Eye (tissue), 1 donor: ENCODE results near the gene LIPK.
A peak's percentile ranks its signal among the peaks of the same experiment; 100 is the strongest.
"Not testable (repeated sequence)": the region's sequence is repeated elsewhere in the genome, so short reads cannot be mapped to it uniquely, and the experiment has no call there.

ENCODE experiments used
- DNase-seq: peaks from one replicate; pipeline ENCODE4 v3.0.0-alpha.2; 2015

LIPK gene

DNA sequence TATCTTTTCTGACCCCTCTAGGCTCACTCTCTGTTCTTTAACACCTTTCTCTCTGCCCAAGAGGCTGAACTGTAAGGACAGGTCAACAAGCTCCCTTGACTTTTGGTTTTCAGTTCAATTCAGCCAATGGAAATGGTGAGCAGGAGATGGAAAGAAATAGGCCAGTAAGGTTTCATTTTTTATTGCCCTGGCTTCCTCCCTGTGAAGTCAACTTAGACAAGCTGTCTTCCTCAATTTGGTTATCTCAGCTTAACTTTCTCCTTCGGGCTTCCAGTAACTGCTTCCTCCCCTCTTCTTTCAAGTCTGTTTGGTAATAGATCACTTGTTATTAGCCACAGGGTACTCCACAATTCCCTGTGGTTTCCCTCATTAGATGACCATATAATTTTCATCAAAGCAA lies 19.7 kb downstream of the LIPK start:
- no peak for DNase-seq

DNA sequence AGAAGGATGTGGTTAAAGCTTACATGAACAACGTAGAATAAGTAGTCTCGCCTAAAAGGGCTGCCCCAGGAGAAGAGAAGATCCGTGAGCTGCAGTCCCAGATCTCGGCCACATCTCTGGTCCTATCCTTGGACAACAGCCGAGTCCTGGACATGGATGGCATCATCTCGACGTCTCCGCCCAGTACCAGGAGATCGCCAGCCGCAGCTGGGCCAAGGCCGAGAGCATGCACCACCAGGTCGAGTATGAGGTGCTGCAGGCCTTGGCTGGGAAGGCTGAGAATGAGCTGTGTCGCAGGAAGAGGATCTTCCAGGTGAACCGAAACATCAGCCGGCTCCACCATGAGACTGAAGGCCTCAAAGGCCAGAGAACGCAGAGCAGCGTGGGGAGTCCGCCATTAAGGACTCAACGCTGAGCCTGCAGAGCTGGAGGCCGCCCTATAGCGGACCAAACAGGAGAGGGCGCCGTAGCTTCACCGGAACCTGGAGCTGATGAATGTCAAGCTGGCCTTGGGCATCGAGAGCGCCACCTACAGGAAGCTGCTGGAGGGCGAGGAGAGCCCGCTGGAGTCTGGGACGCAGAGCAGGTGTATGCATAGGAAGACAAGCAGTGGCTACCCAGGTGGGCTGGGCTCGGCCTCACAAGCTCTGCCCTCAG lies 22.2 kb downstream of the LIPK start:
- no peak for DNase-seq

DNA sequence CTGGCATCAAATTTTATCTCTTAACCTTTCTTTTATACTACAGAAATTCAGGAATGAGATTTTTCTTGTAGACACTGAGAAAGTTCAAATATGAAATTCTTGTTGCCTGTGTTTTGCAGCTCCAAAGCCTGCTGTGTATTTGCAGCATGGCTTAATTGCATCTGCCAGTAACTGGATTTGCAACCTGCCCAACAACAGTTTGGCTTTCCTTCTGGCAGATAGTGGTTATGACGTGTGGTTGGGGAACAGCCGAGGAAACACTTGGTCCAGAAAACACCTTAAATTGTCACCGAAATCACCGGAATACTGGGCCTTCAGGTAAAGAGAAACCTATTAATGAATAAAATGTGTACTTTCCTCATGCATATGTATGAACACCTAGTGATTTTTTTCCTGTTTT lies 24.8 kb downstream of the LIPK start:
- DNase-seq: no peak

DNA sequence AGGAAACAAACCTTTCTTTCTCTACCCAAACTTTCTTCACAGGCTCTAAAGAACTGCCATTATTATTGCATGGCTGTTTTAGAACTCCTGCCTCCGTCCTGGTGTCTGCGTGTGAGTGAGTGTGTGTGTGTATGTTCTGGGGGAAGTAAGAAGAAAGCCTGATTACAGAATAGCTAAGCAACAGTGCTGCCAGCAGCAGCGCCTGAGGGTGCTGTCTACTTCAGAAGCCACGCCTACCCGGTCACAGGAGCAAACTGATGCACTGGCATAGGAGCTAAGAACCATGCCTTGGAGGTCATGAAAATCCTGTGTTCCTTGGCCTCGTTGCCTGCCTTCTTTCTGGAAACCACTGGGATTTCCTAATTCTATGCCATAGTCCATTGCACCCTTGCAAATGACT lies 25.2 kb downstream of the LIPK start:
- no peak for DNase-seq

DNA sequence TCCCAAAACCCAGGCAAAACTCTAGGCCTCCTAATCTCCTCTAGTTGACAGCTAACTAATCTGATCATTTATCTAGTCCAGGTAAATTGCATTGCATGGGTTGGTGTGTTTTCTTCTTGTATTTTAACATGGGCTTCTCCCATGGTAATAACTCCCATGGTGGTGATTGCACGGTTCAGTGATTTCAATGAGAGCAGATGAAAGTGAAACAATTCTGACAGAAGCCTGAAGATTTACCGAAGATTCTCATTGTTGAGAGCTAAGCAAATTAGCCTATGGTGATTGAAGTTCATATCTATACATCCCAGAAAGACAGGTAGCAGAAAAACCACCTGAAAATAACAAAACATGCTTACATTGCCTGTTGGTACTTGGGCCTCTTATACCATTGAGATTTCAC lies 27.2 kb downstream of the LIPK start:
- peak; percentile 15 for DNase-seq

DNA sequence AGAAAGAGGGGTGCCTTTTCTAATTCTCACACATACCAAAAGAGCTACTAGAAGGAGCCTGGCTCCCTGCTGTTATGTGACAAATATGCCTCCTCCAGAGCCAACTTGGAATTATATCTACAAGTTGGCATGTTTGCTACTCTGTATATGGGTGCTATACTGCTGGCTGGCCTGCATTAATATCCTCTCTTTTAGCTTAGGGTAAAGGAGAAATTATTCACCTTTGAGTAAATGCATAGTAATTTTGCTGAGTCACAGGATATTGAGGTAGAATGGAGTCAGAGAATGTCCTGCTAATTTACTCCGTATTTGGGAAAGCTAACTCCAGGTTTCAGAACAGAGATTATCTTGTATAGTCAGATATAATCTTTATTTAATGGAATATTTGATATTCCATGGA lies 29.6 kb downstream of the LIPK start:
- no peak for DNase-seq

DNA sequence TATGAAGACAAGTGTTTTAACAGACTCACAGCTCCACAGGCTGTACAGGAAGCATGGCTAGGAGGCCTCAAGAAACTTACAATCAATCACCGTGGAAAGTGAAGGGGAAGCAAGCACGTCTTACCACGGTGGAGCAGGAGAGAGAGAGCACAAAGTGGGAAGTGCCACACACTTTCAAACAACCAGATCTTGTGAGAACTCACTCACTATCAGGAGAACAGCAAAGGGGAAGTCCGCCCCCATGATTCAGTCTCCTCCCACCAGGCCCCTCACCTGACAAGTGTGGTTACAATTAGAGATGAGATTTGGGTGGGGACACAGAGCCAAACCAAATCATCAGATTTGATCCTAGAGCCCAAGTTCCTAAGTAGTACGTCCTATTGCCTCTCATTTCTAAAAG lies 35.9 kb downstream of the LIPK start:
- DNase-seq: not testable (repeated sequence)

DNA sequence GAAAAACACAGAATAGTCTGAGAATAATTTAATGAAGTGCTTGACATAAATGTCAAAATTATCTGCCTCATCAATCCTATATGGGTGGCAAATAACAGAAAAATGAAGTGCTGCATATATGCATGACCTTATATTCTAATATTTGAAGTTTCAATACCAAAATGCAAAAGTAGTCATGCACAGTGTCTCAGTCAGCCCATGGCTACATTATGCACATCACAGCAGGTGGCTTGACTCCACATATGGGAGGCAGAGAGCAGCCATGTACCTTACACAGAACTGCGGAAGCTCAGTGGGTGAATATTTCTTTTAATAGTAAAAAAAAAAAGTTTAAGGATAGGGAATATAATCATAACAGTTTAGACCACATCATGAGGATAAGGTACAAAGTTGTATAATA lies 36.4 kb downstream of the LIPK start:
- DNase-seq: no peak

DNA sequence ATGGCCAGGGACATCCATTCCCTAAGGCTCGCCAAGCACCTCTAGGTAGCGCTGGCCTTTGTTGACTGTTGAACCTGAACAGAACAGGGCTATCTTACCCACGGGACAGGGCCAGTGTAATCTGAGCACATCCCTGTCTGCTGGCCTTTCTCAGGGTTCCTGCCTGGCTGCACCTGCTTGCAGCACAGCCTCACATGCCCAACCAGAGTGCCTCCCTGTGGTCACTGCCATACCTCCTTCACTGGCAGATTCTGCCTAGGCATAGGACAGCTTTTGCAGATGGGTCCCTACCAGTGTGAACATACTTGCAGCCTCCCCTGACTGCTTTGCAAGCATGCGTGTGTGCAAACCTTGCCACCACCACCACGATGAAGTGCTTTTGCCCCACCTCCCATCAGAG lies 38.0 kb downstream of the LIPK start:
- no peak for DNase-seq

DNA sequence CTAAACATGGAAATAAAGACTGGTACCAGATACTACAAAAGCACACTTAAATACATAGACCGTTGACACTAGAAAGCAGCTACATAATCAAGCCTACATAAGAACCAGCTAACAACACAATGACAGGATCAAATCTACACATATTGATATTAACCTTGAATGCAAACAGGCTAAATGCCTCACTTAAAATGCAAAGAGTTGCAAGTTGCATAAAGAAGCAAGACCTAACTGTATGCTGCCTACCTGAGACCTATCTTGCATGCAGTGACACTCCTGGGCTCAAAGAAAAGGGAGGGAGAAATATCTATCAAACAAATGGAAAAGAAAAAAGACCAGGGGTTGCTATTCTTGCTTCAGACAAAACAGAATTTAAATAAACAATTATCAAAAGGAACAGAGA lies 39.6 kb downstream of the LIPK start:
- DNase-seq: no peak

DNA sequence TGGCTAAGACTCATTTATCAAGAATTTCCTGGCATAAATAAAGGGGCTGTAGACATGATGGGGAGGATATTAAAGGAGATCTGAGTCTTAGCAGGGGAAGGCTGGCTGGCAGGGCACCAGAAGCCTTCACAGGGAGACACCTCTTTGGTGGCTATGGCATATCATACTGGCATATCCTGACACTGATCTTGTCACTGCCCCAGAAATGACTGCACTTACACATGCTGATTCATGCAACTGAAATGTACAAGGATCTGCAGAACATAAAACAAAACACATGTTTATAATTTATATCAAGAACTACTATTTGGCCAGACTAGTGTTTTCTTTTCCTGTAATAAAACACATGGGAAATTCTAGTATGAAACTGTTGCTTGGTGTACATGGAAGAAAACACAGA lies 48.2 kb downstream of the LIPK start:
- peak; percentile 20 for DNase-seq

DNA sequence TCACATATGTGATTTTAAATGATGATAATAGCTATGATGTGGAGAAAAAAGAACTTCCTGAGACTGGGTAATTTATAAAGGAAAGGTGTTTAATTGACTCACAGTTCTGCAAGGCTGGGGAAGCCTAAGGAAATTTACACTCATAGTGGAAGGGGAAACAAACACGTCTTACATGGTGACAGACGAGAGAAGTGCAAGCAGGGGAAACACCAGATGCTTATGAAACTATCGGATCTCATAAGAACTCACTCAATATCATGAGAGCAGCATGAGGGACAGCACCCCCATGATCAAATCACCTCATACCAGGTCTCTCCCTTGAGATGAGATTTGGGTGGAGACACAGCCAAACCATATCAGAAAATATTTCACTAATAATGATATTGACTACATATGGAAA lies 49.7 kb downstream of the LIPK start:
- DNase-seq: no peak

DNA sequence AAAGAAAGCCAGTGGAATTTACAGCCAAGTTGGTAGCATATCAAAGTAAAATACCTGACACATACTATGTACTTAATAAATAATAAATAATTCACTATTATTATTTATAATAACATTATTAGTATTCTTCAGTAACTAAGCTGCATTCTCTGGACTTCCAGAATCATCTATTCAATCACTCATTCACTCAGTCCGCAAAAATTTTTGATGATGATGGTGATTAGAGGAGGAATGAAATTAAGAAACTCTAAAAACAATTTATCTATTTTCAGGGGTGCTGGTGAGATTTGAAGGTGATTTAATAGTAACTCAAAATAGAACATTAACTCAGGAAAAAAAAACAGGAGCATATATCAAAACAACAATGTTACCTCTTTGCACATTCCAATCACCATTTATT lies 50.6 kb downstream of the LIPK start:
- no peak for DNase-seq

DNA sequence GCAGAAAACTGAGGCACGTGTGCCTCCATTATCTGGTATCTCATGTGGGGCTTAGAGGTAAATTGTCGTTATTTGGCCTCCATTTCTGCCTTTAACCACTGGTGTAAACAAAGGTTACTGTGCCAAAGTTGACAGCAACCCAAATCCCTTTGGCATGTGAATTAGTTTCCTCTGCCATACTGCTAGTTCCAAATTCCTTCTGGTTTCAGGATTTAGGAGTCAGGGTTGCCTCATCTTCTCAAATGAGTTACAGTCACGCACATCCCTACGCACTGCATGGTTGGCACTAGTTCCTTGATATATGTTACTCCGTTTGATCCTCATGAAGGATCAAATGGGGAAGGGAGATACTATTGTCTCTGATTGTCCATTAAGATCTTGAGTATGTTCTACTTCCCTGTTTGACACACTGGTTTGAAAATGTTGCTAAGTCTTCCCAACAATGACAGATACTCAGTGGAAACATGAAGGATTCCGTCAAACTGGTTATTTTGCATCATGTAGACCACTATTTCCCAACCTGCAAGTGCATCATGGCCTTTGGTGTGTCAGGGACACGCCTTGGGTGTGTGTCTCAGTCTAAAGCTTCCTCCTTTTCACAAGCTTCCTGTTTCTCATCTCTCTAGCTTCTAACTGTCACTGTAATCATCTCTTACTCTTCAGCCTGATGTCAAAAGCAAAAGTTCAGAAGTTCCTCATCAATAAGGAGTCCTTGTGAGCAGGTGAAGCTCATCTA lies 53.5 kb downstream of the LIPK start, which contains the start of gene LIPN:
TSS of gene LIPN (plus strand) at position 655 of the 736 bp plus-strand sequence. CDS start 1,386 bp downstream, outside the sequence.
- no peak for DNase-seq

DNA sequence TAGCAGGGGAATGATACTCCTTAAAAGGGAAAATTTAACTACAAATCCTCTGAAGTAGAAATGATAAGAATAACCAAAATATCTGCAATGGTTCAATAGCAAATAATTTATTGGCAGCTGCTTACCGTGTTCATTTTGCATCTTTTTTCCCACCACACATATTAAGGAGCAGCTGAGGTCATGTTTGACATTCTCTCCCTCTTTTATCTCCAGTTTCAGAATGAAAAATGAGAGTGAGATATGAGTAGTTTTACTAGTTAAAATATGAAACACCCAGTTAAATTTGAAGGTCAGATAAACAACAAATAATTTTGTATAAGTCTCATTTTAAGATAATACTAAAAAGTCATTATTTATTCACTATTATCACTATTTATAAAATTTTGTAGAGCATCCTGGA lies 56.9 kb downstream of the LIPK start:
- no peak for DNase-seq

DNA sequence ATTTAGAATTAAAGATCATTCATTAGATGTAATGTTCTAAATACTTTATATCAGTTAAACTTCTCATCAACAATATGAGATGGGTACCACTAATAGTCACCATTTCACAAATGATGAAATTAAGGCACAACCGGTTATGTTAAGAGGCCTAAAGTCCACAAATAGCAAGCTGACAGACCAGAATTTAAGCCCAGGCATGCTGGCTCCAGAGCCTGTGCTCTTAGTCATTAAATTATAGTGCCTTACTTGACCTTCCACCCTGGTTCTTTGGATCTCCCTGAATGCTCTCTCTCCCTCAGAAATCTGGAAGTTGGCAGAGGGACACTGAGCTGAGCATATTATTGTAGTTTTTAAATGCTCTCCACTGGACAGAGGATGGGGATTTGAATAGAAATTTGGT lies 57.4 kb downstream of the LIPK start:
- no peak for DNase-seq

DNA sequence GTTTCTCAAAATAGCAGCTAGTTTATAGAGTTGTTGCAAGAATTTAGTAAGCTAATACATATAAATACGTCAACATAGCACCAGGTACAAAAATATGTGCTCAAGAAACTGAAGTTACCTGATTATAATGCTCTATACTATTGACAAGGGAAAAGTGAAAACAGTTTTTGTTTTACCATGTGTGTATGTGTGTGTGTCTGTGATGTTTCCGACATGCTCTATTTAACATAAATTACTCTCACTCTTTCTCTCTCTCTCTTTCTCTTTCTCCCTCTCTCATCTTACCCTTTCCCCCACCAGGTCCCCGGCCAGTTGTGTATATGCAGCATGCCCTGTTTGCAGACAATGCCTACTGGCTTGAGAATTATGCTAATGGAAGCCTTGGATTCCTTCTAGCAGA lies 58.1 kb downstream of the LIPK start:
- no peak for DNase-seq

DNA sequence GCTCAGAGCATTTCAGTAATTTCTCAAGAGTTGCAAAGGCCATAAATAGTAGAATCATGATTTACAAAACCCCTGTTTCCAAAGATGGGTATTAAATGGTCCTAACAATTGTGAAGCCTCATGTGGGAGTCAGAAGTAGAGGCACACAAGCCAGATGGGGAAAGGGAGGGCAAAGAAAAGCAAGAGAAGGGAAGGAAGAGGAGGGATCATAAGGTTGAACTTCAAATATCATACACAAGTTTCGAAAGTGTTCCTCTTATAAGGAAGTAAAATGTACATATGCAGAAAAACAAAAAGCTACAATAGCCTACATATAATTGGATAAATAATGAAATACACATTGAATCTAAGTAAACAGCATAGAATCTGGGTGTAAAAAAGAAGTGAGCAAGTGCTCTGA lies 59.8 kb downstream of the LIPK start:
- no peak for DNase-seq

DNA sequence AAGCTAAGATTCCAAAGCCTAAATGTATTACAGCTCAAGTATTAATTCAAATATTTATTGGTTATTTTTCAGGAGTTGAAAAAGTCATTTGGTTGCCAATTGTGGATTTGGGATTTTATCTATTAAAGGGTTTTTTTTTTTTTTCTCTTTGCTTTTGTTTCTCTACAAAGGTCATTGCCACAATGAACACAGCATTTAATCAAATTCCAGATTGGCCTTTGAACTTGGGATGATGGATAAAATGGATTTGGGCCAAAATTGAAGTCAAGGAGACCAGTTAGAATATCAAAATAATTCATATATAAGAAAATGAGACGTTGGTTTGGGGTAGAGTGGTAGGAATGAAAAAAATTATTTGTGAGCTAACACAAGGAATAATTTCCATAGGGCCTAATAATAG lies 63.3 kb downstream of the LIPK start:
- DNase-seq: no peak

DNA sequence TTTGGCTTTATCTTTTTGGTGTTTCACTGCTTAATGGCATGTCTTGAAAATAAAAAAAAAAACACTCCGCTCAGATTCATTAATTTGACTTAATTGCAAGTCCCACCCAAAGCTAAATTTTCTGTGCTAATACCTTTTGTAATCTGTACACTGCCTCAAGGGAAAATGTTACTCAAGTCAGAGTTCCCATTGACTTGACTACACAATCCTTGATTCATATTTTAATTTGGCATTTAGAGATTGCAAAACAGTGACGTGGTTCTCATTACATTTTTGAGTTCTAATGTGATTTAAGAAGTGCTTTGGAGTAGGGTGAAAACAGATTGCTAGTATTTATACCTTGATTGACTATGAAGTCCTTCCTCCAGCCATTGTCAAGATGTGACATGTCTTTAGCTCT lies 75.2 kb downstream of the LIPK start:
- no peak for DNase-seq

DNA sequence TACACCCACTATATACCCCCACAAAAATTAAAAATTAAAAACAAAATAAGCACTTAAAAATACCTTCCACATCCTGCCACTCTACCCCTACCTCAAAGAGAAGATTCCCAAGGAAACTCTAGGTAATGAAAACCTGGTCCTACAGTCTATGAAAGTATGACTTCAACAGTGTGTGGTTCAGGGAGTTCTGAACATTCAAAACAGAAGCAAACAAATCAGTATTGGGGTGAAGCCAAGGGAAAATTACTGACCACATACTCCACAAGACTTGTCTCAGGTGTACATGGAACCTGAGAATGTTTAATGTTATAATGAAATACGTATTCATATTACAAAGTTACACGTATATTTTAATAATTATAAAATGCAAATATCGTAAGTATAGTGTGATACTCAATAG lies 76.2 kb downstream of the LIPK start:
- no peak for DNase-seq

DNA sequence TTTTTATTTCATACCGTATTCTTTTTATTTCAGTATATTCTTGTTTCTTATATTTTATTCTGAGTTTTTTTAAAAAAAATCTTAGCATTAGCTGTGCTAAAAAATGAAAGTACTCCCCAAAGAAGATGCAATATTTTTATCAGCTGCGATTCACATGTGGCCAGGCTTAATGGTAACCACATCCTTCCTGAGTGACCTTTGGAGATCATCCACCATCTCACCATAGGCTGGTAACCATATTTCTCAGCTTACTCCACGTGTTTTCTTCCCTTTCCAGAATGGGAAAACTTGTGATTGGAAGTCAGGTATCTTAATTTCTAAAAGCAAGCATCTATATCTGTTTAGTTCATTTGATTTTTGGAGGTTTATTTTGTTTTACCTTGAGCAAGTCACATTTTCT lies 77.7 kb downstream of the LIPK start:
- DNase-seq: no peak

DNA sequence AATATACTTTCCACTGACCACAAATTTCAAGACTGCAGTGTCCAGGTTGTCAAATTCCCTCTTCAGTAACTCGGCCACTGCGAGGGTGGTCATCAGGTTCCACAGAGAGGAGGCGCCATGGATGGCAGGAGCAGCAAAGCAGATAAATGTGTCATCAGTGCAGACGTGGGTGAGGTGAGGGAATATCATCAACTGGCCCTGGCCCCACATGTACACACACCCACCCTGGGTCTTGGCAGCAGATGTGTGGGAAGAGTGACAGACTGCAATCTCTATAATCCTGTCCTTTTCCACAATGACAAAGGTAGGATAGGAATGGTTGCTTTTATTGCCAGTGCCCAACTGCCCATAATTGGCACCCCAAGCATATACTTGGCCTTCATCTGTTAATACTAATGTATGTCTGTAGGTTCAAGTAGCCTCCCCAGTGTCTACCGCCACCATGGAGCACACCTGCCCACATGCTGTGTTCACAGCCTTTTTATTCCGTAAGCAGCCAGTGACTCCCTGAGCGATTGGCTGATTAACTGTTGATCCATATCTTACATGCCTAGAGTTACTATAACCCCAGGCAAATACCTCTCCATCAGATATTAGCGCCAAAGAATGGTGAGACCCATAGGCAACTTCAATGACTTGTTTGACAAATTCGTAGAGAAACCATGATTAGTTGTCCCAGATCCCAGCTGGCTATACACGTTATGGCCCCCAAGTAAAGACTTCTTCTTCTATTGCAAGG lies 80.2 kb downstream of the LIPK start:
- no peak for DNase-seq

DNA sequence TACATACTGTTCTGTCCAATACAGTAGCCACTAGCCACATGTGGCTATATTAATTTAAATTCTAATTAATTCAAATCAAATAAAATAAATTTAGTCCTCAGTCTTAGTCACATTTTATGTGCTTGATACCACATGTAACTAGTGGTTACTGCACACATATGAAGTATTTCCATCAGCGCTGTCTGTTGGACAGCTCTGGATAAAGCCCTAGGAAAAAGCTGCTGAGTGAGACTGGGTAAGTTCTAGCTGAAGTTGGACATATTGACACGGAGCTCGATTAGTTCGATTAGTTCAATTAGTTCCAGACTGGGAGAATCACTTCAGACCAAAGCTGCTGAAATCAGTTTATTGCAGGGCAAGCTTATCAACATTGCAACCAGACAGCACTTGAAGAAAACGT lies 81.4 kb downstream of the LIPK start:
- DNase-seq: no peak
